ENCODE measurements around the gene ZNF28. TPM values are rescaled to one million over a fixed set of nuclear protein-coding genes. Genes with fewer than 3 reads are reported as not detected.
"Not testable (repeated sequence)": the region's sequence is repeated elsewhere in the genome, so short reads cannot be mapped to it uniquely, and the experiment has no call there.

The ZNF28 gene
- total RNA-seq, 1 donor from 2014 or later: 19.4 TPM

- intact Hi-C loops (cut with micrococcal nuclease): not testable (repeated sequence)
Observed at GRCh38 chr19:52782864-52783263, 38.6 kb downstream of the ZNF28 start.

- intact Hi-C loops (cut with micrococcal nuclease): no loop called here
Observed at GRCh38 chr19:52778811-52779210, 42.6 kb downstream of the ZNF28 start.

- intact Hi-C loops (cut with micrococcal nuclease): not testable (repeated sequence)
Observed at GRCh38 chr19:52756447-52756846, 65.0 kb downstream of the ZNF28 start.

GRCh38 chr19:52749780-52750179 lies 71.7 kb downstream of the ZNF28 start:
- intact Hi-C loops (cut with micrococcal nuclease): no loop called here

- intact Hi-C loops (cut with micrococcal nuclease): loop anchor here (1.0 kb wide), 2 partner anchors 405 to 500 kb away; no protein-coding TSS in a partner anchor
Observed at GRCh38 chr19:52748336-52748950, 73.0 kb downstream of the ZNF28 start.

Other genes starting within 250 kb of the ZNF28 start
- 40.7 and 42.6 TPM in 2 replicates for gene ZNF83, start 183.3 kb downstream of the ZNF28 start, total RNA-seq
- 30.6 and 38.4 TPM in 2 replicates for gene ZNF611, start 86.6 kb downstream of the ZNF28 start, total RNA-seq
- gene ZNF600, start 34.8 kb downstream of the ZNF28 start, total RNA-seq: 16.3 and 16.6 TPM in 2 replicates
- gene ZNF468, start 36.0 kb upstream of the ZNF28 start, total RNA-seq: 18.5 and 20.5 TPM in 2 replicates
- 11.4 TPM in 2 replicates for gene ZNF320, start 76.0 kb upstream of the ZNF28 start, total RNA-seq
- 5.9 and 6.1 TPM in 2 replicates for gene ZNF888, start 101.8 kb upstream of the ZNF28 start, total RNA-seq
- 8.7 and 10.8 TPM in 2 replicates for gene ZNF816, start 141.2 kb upstream of the ZNF28 start, total RNA-seq
- not detected in 2 replicates for gene ERVV-1, start 192.3 kb upstream of the ZNF28 start, total RNA-seq
- not detected in 2 replicates for gene ERVV-2, start 223.1 kb upstream of the ZNF28 start, total RNA-seq

Measured in T-helper 1 cell treated with Interleukin-12 subunit alpha and Interleukin-12 subunit beta and Interleukin-4 antibody, amounts not matched to agents 30 ng/mL and 1 ng/mL, for 36 hours (primary cell).